Transverse colon (tissue), 4 donors: ENCODE measurements around the gene DLL4. TPM values are rescaled to one million over a fixed set of nuclear protein-coding genes. Genes with fewer than 3 reads are reported as not detected.

Experiments
- DNase-seq: peaks from one replicate; pipeline ENCODE4 v3.0.0-alpha.2; 2019
- H3K27ac ChIP-seq, 4 donors: fragments of 200-600 bp; sonication (generic); 2 replicates each; pipeline ENCODE4 v1.5.1; 2016 to 2018; ENCODE audit warnings: inconsistent platforms in 4 of 4
- H3K27me3 ChIP-seq: fragments of 200-600 bp; sonication (generic); 2 replicates; pipeline ENCODE4 v1.5.1; 2017; ENCODE audit warnings: inconsistent platforms
- H3K36me3 ChIP-seq, 4 donors: fragments of 200-600 bp; sonication (generic); 2 replicates each; pipeline ENCODE4 v1.5.1; 2017 to 2019; ENCODE audit warnings: inconsistent platforms in 4 of 4
- H3K4me1 ChIP-seq, 4 donors: fragments of 200-600 bp; sonication (generic); 2 replicates each; pipeline ENCODE4 v1.5.1; 2017 to 2020; ENCODE audit warnings: inconsistent platforms in 4 of 4
- H3K4me3 ChIP-seq, 4 donors: fragments of 200-600 bp; sonication (generic); 1 replicate in 1 of 4; 2 replicates in 3 of 4; pipeline versions ENCODE4 v1.5.1 to v1.6.1; 2017 to 2019; ENCODE audit warnings: inconsistent platforms in 4 of 4
- H3K9me3 ChIP-seq, 2 donors: fragments of 200-600 bp; sonication (generic); 2 replicates each; pipeline ENCODE4 v1.5.1; 2017 to 2019; ENCODE audit warnings: inconsistent platforms in 2 of 2
- EP300 ChIP-seq: sonication (generic); formaldehyde crosslinking; IDR thresholded peaks from one replicate; pipeline ENCODE4 v1.6.1; 2017; ENCODE audit warnings: antibody characterized with exemption, low read depth
- POLR2AphosphoS5 ChIP-seq, 3 donors: sonication (generic); formaldehyde crosslinking; IDR thresholded peaks; one replicate each; pipeline ENCODE4 v1.6.1; 2016; ENCODE audit warnings: antibody characterized with exemption in 3 of 3
- WGBS, 2 donors: methylation state at CpG; one replicate each; pipeline ENCODE4 v1.1.5; 2018; ENCODE audit warnings: low coverage in 1 of 2; 5-methylcytosine and 5-hydroxymethylcytosine counted together
- in situ Hi-C, 4 donors: fragments of 200-750 bp; cut with MboI; loops; one replicate each; pipeline versions ENCODE4 v1.15.0 to v1.15.1; 2017; ENCODE audit warnings: low sequenced_read_pairs in 3 of 4, low pct_ligation_motif_present in 1 of 4, low pct_unique_long_range_greater_than_20kb in 1 of 4
- intact Hi-C: fragments of 100-400 bp; cut with DNase I; formaldehyde crosslinking; loops from one replicate; pipeline ENCODE4 v1.15.1; 2023; ENCODE audit warnings: low total_unique reads
- small RNA-seq, 4 donors: library from RNA; depleted of rRNA; stranded (forward); fragments of <200 nt; gene quantifications; one replicate each; pipeline ENCODE3, GENCODE V24; 2016
- total RNA-seq, 4 donors: library from RNA; depleted of rRNA; stranded (reverse); fragments of >200 nt; gene quantifications; one replicate each; pipeline ENCODE4 v1.1.0, GENCODE V29; 2016
- TF ChIP-seq, protein P1 (sequence below), 5 experiments: fragments of 200-600 bp in 3 of 5; fragments of 450-650 bp in 2 of 5; sonication (generic) in 3 of 5; IDR thresholded peaks; 1 replicate in 2 of 5; 2 replicates in 3 of 5; pipeline ENCODE4 v1.5.1; 2016 to 2017; ENCODE audit warnings: antibody characterized with exemption in 5 of 5, inconsistent platforms in 3 of 5, mild to moderate bottlenecking in 2 of 5, moderate library complexity in 1 of 5

The DLL4 gene
- total RNA-seq, 4 donors from 2014 or later = 1.5 to 14.2 (median 10.2) TPM

DNA sequence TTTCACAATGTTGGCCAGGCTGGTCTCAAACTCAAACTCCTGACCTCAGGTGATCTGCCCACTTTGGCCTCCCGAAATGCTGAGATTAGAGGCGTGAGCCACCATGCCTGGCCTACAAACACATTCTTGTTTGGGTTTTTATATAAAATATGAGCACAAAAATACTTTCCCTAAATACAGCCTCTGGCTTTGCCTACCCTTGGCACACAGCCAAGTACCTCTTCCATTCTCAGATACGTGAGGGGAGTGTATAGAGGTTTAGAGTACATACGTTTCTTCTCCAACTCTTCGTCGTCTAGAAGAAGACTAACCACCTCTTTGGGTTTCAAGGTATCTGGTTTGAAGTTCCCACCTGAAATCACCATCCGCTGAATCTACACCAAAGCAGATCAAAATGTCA, 57.7 kb downstream of the DLL4 start:
- Histone ChIP-seq H3K4me3 (no peak overlapping the region), H3K36me3 (peaks cover 0 to 62% (median 29%) of the 10 kb centered on the region in 4 donors), H3K4me1 (peaks cover 0 to 2% (median 0%) of the 10 kb centered on the region in 4 donors), H3K27ac (no peak overlapping the region), H3K27me3 (no peaks in the 10 kb centered on the region), H3K9me3 (no peaks in the 10 kb centered on the region)
- 95 to 100% methylated on average over 2 to 7 of the region's 7 CpGs for WGBS, 2 donors
- in situ Hi-C loops (no loop called here), intact Hi-C loops (no loop called here)
- DNase-seq = no peak
- no peak for TF ChIP-seq EP300

DNA sequence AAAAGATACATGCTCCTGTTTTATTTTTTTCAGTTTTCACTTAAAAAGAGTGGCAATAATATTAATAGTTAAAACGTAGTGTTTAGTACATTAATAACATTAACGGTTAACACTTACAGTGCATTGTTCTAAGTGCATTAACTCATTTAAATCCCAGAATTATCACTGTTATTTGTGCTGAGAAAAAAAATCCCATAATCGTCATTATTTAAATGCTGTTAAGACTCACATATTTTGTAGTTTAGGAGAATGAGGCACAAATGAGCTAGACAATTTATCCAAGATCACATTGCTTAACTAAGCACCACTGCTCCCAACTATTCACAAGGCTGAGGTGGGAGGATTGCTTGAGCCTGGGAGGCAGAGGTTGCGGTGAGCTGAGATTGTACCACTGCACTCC, 59.0 kb downstream of the DLL4 start:
- TF ChIP-seq EP300 (no peak), POLR2AphosphoS5 (IDR thresholded peaks at IDR 0.05) (no peak)
- TF ChIP-seq, protein P1, sequence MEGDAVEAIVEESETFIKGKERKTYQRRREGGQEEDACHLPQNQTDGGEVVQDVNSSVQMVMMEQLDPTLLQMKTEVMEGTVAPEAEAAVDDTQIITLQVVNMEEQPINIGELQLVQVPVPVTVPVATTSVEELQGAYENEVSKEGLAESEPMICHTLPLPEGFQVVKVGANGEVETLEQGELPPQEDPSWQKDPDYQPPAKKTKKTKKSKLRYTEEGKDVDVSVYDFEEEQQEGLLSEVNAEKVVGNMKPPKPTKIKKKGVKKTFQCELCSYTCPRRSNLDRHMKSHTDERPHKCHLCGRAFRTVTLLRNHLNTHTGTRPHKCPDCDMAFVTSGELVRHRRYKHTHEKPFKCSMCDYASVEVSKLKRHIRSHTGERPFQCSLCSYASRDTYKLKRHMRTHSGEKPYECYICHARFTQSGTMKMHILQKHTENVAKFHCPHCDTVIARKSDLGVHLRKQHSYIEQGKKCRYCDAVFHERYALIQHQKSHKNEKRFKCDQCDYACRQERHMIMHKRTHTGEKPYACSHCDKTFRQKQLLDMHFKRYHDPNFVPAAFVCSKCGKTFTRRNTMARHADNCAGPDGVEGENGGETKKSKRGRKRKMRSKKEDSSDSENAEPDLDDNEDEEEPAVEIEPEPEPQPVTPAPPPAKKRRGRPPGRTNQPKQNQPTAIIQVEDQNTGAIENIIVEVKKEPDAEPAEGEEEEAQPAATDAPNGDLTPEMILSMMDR (IDR thresholded peaks at IDR 0.05) = no peak
- peaks cover 0 to 13% (median 3%) of the 10 kb centered on the region in 4 donors for H3K4me1 ChIP-seq
- H3K9me3 ChIP-seq = no peaks in the 10 kb centered on the region
- in situ Hi-C loops = no loop called here
- H3K27ac ChIP-seq = no peak overlapping the region
- H3K27me3 ChIP-seq = no peaks in the 10 kb centered on the region
- H3K4me3 ChIP-seq = no peak overlapping the region
- 83 to 92% methylated on average over 3 to 4 of the region's 4 CpGs for WGBS, 2 donors
- intact Hi-C loops = no loop called here
- H3K36me3 ChIP-seq = peaks cover 0 to 49% (median 22%) of the 10 kb centered on the region in 4 donors
- no peak for DNase-seq

Small RNA genes within 50 kb of the gene (small RNA-seq; reads per million reads assigned to genes)
- 0 reads per million in 4 donors for gene ISCA1P4

Other genes starting within 250 kb of the DLL4 start
- 10 to 100 TPM in 1 of 4 donors, 1 to 10 TPM in 3; 1.1 to 31.6 (median 1.8) TPM for gene RAD51, start 234.2 kb upstream of the DLL4 start, total RNA-seq
- 100 to 1,000 TPM in 1 of 4 donors, 10 to 100 TPM in 3; 16.5 to 131 (median 32.7) TPM for gene RMDN3, start 174.1 kb upstream of the DLL4 start, total RNA-seq
- gene GCHFR, start 165.3 kb upstream of the DLL4 start, total RNA-seq = 10 to 100 TPM; 22.5 to 58.5 (median 46.5) TPM
- gene C15orf62, start 159.4 kb upstream of the DLL4 start, total RNA-seq = under 1 TPM in 2 of 4 donors, not detected in 2; 0.14 to 0.32 TPM
- gene ZFYVE19, start 122.3 kb upstream of the DLL4 start, total RNA-seq = 10 to 100 TPM; 61.2 to 91.6 (median 69.9) TPM
- gene DNAJC17, start 121.9 kb upstream of the DLL4 start, total RNA-seq = 10 to 100 TPM in 3 of 4 donors, 1 to 10 TPM in 1; 6.0 to 56.9 (median 22.3) TPM
- gene PPP1R14D, start 100.6 kb upstream of the DLL4 start, total RNA-seq = 100 to 1,000 TPM in 3 of 4 donors, 10 to 100 TPM in 1; 19.5 to 256 (median 144) TPM
- gene SPINT1, start 85.3 kb upstream of the DLL4 start, total RNA-seq = 100 to 1,000 TPM; 285 to 729 (median 580) TPM
- gene RHOV, start 55.1 kb upstream of the DLL4 start, total RNA-seq = 1 to 10 TPM; 2.7 to 6.7 (median 4.0) TPM
- 10 to 100 TPM; 18.3 to 58.7 (median 21.0) TPM for gene VPS18, start 34.9 kb upstream of the DLL4 start, total RNA-seq
- 1 to 10 TPM in 3 of 4 donors, under 1 TPM in 1; 0.60 to 6.7 (median 2.5) TPM for gene CHAC1, start 24.1 kb downstream of the DLL4 start, total RNA-seq
- 10 to 100 TPM; 21.8 to 69.1 (median 29.8) TPM for gene INO80, start 186.9 kb downstream of the DLL4 start, total RNA-seq